ENCODE measurements around the gene MAEA.

- TF ChIP-seq EZH2 (IDR thresholded peaks at IDR 0.05; ENCODE audit: insufficient read depth, poor library complexity, severe bottlenecking) (no peak), EZH2phosphoT487 (IDR thresholded peaks at IDR 0.05; ENCODE audit: insufficient read depth, low read depth) (no peak)
These were observed 3.7 kb upstream of the MAEA start for GRCh38 chr4:1285790-1286553.
